ENCODE results near the gene CUL1.

Gene CUL1

DNA sequence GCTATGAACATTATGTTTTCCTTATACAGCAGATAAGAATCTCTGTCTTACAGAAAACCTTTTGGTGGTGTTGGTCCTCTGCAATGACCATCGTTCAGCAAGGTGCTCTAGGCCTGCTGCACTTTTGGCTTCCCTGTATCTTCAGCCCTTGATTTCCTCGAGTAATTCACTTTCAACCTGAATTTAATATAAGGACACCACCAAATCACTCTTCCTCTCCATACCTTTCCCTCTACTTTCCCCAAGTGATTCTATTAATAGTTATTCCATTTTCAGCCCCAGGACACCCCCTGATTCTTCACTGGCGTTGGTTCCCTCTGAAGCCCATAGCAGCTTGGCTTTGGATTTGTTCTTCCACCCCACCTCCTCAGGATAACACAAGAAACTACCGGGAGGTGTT, 113.2 kb downstream of the CUL1 start:
- no peak for DNase-seq

- DNase-seq: no peak
Measured at GRCh38 chr7:148813890-148814289, 115.2 kb downstream of the CUL1 start.

GRCh38 chr7:148814922-148815559, 116.3 kb downstream of the CUL1 start:
- no peak for DNase-seq

DNA sequence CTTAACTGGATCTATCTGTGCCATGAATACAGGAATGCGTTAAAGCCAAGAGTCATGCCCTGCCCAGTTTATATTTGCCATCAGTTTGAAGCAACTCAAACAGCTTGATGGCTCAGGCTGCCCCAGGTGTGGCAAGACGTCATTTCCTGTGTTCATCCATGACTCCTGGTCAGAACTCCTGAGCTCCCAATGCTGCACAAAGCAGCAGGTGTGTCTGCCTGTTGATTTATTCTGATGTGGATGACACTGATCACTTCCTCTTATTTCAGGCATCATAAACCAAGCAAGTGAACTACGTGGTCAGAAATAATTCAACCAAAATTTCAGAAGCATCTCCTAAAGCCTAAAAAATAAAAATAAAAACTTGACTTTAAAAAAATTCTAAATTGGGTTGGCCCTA, 116.9 kb downstream of the CUL1 start:
- no peak for DNase-seq

DNA sequence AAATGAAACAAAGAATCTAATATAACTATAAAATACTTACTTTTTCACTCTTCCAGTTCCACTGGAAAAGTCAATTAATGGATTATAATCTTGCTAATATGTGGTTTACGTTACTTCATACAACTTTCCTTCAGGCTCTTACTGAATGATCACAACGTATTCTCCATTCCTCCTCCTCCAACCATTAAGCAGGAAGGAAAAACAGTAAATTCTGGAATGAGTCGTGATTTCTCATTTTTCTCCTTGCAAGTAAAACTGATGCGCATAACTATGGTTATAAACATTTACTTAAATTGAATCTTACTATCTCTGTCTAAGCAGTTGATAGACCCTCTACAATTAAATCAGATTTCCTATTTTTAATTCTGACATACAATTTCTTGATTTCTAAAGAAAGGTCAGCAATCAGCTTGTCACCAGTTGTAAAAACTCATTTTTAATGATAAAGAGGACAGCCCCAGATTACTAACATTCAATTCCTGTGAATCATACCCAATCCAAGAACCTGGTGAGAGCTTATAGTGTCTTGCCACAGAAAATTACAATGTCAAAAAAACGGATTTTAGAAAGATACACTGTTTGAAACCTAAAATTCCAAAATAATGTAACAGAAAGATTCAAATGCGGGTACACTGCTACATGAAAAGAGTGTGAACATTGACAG, 121.1 kb downstream of the CUL1 start:
- DNase-seq: no peak

- no peak for DNase-seq
Measured at GRCh38 chr7:148821422-148821821, 122.7 kb downstream of the CUL1 start.

DNA sequence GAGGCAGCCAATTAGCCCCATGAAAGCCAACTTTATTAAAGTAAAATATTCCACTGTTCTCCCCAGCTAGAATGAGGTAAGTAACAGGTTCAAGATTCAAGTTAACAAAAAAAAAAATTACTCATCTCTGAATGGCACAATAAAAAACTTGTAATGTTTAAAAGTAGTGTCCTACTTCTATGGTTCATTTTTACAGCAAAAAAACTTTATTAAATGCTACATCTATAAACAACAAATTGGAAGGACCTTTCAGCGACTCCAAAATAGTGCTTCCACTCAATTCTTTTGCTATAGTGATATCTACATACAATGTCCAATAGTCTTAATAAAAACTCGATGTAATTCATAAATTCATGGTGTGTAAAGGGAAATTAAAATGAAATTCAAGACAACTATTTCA, 126.2 kb downstream of the CUL1 start:
- DNase-seq: no peak

- no peak for DNase-seq
Measured at GRCh38 chr7:148825338-148825737, 126.6 kb downstream of the CUL1 start.

DNA sequence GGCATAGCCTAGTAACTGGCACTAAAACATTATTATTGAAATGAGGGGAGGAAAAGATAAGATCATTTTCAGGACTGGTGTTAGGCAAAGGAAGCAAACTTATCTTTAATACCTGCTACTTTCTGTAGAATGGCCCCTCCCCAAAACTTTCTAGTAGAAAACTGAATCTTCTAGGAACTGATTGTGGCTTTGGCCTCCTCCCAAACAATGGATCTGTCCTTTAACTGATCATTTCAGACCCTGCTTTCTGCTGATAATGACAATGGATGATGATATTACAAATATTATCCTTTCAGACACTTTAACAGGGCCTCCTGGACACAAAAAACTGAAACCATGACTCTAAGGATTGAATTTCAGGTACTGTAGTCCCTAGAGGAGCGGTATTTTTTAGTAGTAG, 130.3 kb downstream of the CUL1 start:
- no peak for DNase-seq

DNA sequence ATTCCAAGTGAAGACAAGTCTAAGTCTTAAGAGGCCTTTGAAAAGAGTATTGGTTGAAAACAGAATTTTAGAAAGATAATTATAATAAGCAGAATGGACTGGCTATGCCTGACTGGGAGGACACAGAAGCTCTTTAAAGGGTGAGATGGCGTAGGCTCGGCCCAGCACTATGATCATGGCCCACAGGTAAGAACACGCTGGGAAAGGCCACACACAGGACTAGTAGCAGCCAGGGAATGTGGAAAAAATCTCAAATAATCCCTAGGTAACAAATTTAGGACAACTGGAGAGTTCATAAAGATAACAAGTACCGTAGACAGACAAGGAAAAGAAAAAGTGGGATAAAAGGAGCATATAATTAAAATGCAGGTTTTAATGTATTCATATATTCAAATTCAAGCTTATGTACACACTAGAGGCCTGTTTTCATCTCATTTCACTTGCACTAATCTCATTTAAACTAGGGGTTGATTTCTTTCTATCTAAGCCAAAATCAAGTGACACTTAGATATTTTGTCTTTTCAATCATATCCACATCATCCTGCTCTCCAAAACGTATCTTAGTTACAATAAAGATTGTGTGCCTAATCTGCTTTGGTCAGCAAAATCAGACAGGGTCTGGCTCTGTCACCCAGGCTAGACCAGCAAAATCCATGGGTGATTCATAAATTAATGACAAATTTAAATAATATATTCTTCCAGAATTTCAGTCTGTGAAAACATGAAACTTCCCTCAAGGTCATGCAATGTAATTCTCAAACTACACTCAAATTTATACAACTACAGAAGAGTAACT, 132.4 kb downstream of the CUL1 start:
- no peak for DNase-seq

GRCh38 chr7:148831782-148832181, 133.1 kb downstream of the CUL1 start:
- DNase-seq: no peak

DNA sequence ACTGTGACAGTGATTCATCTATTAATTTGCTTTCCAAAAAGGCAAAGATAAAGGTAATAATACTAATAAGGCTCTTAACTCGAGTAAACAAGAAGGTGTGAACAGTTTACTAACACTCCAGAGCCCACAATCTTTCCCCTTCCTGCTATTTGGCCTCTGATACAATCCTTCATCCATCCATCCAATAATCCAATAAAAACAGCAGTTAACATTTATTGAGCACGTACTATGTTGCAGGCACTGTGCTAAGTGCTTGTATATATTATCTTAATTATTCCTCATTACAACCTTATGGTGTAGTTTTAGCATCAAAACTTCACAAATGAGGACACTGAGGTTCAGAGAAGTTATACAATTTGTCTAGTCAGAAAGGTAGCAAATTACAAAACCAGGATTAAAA, 135.9 kb downstream of the CUL1 start:
- no peak for DNase-seq

GRCh38 chr7:148835854-148836253, 137.2 kb downstream of the CUL1 start:
- no peak for DNase-seq

DNA sequence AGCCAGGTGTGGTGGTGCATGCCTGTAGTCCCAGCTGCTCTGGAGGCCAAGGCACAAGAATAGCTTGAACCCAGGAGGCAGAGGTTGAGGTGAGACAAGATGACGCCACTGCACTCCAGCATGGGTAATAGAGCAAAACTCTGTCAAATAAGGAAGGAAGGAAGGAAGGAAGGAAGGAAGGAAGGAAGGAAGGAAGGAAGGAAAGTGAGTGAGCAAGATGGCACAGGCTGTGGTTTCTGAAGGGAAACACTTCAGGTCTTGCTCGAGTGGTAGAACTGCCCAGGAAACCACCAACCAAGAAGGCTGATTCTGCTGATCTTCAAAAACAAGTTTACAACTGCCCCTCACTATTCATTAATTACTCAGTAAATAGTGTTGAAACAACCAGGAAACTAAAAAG, 140.2 kb downstream of the CUL1 start:
- peak; percentile 47 for DNase-seq

GRCh38 chr7:148847815-148848734, 149.4 kb downstream of the CUL1 start:
- DNase-seq: no peak

DNA sequence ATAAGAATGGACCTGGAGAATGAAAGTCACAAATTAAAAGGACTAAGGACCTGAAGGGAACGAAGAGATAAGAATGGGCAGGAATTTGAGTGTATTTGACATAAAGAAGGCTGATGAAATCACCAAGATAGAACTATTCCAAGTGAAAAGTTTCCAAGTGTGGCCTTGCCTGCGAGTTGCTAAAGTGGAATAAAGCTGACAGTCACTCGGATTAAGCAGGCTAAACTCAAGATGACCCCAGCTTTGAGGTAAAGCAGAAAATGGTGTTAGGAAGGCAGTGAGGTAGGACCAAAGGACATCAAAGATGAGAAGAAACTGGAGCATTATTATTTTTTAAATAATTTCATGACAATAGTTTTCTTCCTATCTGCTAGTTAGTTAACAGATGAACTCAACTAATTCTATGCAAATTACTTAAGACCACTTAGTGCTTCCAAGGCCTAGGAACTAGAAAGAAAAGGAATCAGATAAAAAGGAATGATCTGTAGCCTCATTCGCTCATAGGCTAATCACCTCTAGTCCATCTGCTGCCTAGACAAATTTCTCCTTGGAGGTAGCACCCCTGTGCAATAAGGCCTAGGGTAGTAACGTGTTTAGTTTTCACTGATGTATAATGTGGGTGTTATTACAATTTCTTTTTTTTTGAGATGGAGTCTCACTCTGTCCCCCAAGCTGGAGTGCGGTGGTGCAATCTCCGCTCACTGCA, 150.8 kb downstream of the CUL1 start:
- no peak for DNase-seq

DNA sequence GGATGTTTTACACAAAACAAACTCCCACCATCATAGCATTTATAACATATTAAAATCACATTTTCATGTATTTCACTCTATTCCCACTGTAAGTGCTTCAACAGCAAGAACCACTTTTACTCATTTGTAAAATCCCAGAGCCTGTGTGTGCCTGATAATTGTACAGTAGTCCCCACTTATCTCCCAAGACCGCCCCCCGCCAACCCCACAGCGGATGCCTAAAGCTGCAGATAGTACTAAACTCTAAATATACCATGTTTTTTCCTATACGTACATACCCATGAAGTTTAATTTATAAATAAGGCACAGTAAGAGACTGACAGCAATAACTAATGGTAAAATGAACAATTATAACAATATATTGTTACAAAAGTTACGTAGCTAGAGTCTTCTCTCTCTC, 151.9 kb downstream of the CUL1 start:
- DNase-seq: no peak
